GM10847 (cell line): ENCODE data around the gene SIRPG.

Experiments used
- POLR2A ChIP-seq: IDR thresholded peaks from 2 replicates; pipeline ENCODE4 v1.6.1; 2011; ENCODE audit not compliant: insufficient read length; ENCODE audit errors: extremely low read depth

Gene SIRPG

GRCh38 chr20:1629321-1629720, 28.3 kb downstream of the SIRPG start:
- TF ChIP-seq POLR2A: no peak

DNA sequence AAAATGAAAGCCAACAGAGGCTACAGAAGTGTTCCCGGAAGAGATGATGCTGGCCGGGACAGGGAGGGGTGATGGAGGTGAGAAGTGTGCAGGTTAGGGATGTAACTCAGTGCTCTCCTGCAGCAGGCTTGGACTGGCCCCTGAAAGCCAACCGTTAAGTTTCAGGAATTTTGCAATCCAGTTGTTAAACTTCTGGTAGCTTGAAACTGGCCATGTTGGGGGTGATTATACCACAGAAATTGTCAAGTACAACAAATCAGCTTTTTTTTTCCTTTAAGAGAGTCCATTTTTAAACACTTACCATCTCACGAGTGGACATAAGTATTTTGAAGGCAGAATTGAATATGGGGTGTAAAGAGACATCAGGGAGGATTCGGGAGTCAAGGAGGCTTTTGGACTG, 29.0 kb downstream of the SIRPG start:
- TF ChIP-seq POLR2A: no peak

DNA sequence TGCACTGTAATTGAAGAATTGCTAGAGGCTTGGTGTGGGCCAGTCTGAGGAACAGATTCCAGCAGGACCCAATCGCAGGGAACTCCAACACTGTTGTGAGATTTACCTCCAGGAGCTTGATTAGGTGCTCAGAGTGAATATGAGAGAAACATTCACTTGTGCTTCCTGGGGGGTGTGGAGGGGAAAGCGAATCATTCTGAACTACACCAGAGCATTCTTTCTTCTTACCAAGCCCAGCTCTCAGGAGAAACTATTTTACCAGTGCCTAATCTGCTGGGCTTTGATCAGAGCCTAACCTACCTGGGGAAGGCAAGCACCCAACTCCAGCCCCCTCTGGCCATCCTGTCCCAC, 30.4 kb downstream of the SIRPG start:
- no peak for TF ChIP-seq POLR2A

- no peak for TF ChIP-seq POLR2A
Measured at GRCh38 chr20:1626528-1627199, 30.9 kb downstream of the SIRPG start.

DNA sequence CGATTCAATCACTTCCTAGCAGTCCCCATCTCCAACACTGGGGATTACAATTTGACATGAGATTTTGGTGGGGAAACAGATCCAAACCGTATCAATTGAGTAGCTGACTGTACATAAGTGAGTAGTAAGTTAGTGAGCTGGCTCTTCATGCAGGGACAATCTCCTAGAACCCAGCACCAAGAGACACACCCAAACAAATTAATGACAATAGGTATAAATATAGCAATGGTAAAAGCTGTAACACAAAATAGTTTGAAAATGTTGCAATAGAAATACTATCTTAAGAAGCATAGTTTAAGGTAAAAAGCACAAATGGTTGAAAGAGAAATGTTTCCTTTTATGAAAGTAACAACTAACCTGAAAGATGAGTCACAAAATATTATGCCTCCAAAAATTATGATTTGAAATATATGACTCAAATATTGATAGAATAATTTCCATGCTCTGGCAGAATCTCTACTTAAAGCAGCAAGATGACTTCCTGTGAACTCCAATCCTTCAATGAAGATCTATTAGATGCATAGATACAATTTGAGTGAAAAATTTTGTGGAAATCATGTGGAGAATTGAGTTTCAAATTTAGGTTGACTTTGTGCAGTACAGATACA, 32.4 kb downstream of the SIRPG start:
- TF ChIP-seq POLR2A: no peak

DNA sequence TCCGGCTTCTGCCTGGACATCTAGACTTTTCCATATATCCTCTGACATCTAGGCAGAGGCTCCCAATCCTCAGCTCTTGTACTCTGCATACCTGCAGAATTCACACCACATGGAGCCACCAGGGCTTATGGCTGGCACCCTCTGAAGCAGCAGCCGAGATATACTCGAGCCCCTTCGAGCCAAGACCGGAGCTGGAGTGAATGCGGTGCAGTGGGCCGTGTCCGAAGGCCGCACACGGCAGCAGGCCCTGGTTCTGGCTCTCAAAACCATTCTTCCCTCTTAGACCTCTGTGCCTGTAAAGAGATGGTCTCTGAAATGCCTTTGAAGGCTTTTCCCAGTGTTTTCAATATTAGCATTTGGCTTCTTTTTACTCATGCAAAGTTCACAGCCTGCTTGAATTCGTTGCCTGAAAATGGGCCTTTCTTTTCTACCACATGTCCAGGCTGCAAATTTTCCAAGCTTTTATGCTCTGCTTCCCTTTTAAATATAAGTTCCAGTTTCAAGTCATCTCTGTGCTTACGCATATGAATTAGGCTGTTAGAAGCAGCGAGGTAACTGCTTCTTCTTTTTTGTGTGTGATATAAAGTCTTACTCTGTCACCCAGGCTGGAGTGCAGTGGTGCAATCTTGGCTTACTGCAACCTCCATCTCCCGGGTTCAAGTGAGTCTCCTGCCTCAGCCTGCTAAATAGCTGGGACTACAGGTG, 33.9 kb downstream of the SIRPG start:
- TF ChIP-seq POLR2A: no peak

DNA sequence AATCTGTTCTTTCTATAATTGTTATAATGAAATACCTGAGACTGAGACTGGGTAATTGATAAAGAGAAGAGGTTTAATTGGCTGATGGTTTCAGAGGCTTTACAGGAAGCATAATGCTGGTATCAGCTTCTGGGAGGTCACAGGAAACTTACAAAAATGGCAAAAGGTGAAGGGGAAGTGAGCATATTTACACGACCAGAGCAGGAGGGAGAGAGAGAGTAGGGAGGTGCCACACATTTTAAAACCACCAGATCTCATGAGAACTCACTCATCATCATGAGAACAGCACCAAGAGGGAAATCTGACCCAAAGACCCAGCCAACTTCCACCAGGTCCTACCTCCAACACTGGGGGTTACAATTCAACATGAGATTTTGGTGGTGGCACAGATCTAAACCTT, 35.1 kb downstream of the SIRPG start:
- no peak for TF ChIP-seq POLR2A

DNA sequence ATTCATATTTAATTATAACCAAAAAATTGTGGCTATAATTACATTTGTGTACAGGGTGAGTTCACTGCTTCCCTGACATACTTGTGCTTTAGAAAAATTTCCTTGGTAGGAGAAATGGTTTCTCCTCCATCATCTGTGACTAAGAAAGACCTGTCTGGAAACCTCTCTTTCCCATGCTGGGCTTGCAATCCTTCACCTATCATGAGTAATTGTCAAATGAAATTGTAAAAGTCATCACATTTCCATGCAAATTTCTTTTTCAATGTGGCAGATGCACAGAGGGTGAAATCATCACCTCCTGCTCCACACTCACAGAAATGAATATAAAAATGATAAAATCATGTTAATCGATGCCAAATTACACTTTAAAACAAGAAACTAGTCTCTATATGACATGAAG, 36.3 kb downstream of the SIRPG start:
- no peak for TF ChIP-seq POLR2A

DNA sequence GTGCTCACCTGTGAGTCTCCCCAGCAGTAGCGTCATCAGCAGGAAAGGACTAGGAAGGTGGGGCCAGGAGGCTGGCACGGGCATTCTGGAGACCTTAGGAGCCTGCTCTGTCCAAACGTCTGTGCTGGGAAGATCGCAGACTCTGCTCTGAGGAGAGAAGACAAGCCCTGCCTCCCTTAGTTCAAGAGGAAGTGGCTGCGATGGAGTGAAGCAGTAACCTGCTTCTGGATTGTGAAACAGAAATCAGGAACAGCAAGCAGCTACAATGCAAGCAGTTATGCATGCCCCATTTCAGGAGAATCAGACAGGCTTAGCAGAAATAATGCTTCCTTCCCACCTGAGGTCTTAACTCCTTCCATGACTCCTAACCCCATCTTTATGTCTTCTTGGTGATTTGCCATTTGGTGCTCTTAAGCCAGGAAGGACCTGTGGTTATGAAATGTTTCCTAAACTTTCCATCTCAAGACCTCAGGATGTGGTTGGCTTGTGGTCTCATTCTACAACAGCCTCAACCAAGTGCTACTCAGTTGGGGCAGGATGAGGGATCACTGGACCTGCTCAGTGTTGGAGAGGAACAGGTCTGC, 37.6 kb downstream of the SIRPG start, which contains the start of gene SIRPB1:
Gene SIRPB1, minus strand, starts transcription at position 149 of the 584 bp plus-strand sequence. Its CDS starts 65 bp downstream, at position 84.
- no peak for TF ChIP-seq POLR2A

GRCh38 chr20:1618954-1619540, 38.5 kb downstream of the SIRPG start:
- no peak for TF ChIP-seq POLR2A

- TF ChIP-seq POLR2A: no peak
Measured at GRCh38 chr20:1618479-1618878, 39.1 kb downstream of the SIRPG start.

GRCh38 chr20:1616858-1617434, 40.6 kb downstream of the SIRPG start:
- no peak for TF ChIP-seq POLR2A

GRCh38 chr20:1600736-1601135, 56.8 kb downstream of the SIRPG start:
- no peak for TF ChIP-seq POLR2A

- no peak for TF ChIP-seq POLR2A
Measured at GRCh38 chr20:1595333-1595732, 62.2 kb downstream of the SIRPG start.
